ENCODE data around the gene CDH13.

CDH13 gene

DNA sequence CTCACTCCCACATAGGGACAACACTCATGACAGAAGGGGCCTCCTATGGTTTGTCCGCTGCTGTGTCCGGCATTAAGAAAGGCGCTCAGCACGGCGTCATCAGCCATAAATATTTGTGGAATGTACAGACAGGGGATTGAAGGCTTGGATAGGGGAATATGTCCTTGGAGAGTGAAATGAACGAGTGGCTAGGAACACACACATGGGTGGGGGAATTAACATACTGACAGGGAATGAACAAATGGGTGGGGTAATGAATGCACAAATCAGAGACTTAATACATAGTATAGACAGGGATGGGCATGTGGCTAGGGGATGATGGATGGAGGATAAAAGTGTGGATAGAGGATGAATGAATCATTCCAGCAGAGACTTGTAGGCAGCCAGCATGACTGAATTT lies 1027.0 kb downstream of the CDH13 start:
- no peak for DNase-seq

DNA sequence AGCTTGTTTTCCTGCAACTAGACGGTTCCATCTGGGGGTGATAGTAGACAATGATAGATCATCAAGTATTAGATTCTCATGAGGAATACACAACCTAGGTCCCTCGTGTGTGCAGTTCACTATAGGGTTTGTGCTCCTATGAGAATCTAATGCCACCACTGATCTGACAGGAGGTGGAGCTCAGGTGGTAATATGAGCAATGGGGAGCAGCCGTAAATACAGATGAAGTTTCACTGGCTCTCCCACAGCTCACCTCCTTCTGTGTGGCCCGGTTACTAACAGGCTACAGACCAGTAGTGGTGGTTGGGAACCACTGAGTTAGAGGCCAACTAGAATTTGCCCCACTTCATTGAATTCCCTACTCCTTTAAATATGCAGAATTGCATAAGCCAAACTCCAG lies 1033.5 kb downstream of the CDH13 start:
- no peak for DNase-seq

DNA sequence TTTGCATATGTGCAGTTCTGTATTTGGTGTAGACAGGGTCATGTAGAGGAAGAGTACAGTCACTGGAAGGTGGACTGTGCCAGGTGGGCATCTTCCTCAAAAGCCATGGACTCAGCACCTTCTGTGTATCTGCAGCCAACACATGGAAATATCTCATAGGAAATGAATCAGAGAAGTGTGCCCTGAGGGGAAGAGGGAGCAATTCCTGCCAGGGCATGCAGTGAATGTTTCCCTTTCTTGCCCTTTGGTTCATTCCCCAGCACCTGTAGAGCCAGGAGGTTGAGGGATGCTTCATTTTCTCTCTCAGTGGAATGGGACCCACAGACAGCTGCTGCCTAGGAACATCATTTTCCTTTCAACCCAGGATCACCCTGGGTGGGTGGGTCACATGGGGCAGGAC lies 1034.9 kb downstream of the CDH13 start:
- no peak for DNase-seq

DNA sequence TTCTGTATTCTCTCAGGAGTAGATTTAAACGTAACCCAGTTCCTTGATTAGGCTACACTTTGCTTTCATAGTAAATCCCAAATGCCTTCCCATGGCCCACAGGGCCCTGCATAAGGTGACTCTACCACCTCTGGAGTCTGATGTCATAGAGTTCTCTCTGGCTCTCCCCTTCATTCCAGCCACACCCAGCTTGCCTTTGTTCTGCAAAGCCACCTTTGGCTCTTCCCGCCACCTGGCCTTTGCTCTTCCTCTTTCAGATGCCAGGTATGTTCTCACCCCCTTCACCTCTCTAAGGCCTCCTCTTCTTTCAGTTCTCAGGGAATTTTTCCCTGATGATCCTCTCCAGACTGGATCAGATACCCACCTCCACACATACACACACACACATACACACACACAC lies 1039.7 kb downstream of the CDH13 start:
- DNase-seq, result no peak

DNA sequence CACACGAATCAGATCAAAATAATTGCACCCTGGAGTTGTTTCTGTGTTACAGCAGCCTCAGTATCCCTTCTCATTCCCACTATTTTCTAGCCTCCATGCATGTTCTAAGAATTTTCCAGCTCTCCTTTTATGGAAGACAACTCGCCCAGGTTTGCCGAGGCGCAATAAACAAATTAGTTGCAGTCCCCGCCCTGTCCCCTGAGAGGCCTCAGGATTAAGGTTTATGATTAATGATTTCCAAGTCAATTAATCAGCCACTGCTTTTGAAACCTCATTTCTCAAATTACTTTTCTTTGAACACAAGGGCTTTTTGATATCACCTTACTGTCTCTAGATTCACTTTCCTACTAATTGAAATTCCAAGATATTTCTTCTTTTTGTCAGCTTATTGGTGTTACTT lies 1042.7 kb downstream of the CDH13 start:
- DNase-seq, result no peak

DNA sequence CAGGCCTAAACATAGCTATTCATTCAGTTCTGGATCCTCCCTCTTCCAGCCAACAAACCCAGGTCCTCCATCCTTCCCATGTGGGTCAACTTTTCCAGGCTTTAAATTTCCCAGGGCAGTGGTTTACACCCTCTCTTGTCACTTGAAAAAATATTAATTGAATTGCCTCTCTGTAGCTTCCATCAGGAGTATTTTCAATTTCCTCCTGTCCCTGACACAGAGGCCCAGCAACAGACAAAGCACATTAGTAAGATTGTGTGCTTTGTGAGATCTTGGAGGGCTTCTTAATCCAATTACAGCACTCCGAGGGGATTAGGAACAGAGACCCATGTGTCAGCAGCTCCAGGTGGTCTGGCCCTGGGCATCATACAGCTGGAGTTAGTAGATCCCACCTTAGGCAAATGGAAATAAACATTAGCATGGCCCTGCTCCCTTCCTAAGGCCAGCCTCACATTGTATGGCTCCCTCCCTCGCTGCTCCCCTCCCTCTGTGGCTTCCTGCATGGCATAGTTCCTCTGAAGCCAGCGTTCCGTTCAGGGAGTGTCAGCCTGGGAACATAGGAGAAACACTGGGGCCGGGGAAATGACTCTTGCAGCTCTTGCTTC lies 1048.3 kb downstream of the CDH13 start:
- DNase-seq, result peak; percentile 99

DNA sequence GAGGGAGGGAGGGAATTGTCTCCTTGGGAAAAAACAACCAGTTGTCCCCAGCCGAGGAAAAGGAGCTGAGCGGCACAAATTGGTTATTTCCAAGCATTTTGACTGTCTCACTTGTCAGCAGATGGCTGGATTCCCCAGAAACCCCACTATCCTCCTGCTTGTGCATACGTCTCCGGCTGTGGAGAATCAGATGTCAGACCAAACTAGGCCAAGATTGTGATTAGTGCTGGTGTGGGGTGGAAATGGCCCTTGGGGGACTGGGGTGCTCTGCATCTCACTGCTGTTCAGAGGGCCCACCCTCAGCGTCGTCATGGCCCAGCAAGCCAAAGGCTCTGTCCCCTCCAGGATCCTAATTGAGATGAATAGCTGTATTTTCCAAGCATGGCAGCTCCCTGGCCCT lies 1049.3 kb downstream of the CDH13 start:
- peak; percentile 4 for DNase-seq

DNA sequence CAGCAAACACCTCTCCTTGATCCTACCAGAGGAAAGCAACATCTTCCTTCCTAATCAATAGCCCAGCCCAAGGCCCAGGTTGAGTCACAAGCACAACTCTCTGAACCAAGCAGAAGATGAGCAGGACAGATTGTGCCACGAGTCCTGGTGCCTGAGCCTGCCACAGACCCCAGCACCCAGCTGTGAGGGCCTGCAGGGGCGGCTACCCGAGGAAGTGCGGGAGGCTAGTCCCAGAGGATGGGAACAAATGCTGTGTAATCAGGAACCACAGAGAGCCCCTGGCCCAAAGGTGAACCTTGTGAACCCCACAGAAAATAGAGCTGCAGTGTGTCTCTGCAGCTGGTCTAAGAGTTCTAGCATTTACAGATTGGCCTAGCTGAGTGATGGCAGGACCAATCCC lies 1054.2 kb downstream of the CDH13 start:
- DNase-seq, result no peak

DNA sequence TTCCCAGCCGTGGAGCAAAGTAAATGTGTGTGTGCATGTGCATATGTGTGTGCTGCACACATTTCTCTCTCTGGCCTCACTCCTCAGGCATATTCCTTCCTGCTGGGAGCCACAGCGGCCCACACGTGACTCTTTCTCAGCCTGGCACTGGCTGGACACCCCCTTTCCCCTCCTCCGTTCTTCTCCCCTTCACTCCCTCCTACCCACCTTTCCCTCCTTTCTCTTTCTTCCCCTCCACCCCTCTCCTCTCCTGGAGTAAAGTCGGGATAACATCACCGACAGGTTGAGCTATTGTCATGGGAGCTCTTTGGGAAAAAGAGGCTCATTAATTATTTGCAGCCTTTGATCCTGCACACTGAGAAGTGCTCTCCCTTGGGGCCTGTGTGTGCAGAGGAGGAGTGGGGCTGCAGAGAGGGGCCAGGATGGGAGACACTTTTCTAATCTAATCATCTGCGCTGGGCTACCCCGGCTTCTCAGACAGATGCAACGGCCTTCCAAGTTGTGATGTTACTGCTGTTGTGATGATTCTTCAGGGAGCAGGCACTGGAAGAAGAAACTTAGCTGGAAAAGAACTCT lies 1054.7 kb downstream of the CDH13 start:
- peak; percentile 43 for DNase-seq

DNA sequence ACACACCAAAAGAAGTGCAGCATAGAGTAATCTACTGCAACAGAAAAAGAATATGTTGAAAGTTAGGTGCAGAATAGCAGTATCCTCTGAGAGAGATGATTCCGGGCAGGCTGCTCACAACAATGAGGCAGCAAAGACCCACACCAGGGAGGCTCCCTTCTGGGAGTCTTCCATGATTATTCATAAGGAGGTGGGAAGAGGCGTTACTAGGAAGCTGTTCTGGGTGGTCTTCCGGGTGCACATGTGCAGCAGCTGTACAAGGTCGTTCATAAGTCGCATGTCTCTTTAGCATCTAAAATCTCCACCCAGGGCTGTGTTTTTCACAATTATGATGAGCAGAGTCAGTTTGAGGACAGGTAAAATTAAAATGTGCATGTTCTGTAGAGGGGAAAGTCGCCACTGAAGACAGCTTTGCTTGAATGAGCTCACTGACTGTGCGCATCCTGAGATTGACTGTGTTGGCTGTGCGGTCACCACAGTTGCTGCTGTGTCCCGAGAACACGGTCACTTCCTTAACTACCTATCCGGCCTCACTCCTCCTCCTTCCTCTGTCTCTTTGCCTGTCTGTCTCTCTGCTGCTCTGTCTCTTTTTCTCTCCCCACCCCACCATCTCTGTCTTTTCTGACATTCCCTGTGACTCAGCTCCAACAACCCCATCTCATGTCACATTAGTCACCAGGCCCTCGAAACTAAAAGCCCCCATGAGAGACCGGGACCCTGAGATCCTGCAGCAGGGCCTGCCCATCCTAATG lies 1055.5 kb downstream of the CDH13 start:
- DNase-seq, result no peak

DNA sequence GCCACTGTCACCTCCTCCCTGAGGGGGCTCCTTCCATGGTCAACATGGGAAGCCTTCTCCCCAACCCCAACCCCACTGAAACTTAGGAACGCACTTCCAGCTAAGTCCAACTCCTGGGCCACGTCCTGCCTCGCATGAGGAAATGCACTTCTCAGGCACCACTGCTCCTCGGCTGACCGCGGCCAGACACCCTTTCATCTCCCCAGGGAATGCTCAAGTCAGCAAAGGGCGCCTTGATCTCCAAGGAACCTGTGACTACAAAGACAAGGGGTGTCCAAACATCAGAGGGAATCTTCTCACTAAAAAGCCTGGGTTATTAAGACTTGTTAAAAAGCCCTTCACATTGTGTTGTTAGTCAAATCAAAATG lies 1056.1 kb downstream of the CDH13 start:
- no peak for DNase-seq

DNA sequence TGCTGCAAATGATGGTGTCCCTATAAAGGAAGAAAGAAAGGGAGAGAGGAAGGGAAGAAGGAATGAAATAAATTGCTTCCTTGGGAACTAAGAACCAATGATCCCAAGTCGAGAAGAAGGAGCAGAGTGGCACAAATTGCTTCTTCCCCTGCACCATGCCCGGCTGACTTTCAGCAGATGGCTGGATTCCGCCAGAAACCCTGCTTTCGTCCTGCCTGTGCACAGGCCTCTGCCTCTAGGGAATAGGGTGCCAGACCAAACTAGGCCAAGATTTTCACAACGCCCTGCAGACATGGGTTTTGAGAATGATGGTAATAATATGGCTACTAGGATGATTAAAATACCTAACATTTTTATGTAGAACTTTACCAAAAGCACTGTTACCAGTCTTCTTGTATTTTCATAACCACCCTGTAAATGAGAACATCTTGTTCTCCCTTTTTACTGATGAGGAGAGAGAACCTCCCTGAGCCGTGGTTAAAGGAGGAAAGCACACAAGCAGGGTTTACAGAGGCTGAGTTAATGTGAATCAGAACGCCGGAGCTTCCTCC lies 1058.9 kb downstream of the CDH13 start:
- DNase-seq, result no peak

DNA sequence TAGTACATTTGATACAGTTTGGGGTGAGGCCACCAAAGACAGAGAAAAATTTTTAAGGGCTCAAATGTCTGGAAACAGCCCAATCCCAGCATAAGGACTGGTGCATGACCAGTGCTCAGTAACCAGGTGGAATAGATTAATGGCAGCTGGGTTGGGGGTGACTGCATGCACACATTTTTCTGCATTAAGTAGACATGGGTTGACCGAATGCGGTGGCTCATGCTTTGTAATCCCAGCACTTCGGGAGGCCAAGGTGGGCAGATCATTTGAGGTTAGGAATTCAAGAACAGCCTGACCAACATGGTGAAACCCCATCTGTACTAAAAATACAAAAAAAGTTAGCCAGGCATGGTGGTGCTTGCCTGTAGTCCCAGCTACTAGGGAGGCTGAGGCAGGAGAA lies 1060.0 kb downstream of the CDH13 start:
- no peak for DNase-seq

DNA sequence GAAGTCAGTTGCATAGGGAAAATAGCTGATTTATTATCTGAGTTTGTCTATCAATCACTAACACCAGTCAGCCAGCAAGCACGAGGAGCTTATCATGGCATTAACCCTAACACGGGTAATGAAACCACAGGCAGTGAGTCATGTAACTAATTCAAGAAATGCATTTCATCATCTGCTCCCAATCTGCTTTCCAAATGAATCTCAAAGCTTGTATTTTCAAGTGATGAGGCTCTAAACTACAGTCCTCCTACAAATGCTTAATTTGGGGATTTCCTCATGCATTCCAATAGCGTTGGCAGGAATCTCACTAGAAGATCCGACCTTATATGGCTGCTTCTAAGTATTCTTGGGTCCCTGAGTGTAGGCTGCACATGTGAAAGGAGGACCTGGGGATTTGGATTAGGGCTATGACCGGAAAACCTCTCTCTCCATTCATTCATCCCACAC lies 1062.6 kb downstream of the CDH13 start:
- no peak for DNase-seq

DNA sequence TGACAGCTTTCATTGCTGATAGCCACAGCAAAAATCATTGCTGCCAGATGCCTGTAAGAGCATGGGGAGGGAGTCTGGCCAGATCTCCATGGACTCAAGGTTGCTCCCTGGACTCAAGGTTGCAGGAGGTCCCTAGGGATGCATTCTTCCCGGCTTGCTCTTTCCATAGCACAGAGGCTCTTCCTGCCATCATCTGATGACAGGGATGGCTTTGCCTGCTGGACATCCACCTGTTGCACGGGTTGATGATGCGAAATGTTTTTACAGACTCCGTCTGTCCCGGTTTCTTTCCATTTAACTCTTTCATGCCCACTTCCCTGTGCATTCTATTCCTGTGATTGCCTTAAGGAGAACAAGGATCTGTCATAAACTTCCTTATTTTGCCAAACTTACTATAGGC lies 1065.5 kb downstream of the CDH13 start:
- no peak for DNase-seq

DNA sequence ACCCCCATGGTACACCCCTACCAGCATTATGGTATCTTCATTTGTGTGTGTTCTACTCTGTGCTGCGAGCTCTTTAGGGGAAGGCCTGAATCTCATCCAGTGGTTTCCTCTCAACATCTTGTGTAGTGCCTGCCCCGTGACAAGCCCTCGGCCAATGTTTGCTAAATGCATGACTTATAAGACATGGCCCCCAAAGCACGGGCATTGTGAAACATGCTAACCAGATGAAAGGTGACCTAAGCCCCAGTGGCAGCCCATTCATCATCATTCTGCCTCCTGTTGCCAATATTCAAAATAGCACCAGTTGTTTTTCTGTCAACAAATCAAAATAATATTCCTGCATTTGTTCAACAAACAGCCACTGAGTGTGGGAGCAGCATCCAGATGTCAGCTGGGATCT lies 1072.2 kb downstream of the CDH13 start:
- DNase-seq, result no peak

DNA sequence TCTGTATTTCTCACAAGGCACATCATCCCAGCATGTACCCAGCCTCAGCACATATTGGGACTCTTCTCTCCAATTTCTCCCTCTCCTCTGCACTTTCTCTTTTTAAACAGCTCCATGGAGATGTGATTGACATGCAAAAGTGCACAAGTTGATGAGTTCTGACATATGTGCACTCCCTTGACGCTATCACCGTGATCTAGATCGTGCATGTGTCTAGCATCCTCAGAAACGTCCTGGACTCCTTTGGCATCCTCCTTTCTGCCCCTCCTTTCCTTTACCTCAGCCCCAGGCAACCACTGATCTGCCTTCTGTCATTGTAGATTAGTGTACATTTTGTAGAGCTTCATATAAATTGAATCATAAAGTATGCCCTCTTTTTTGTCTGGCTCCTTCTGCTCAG lies 1073.0 kb downstream of the CDH13 start:
- no peak for DNase-seq

DNA sequence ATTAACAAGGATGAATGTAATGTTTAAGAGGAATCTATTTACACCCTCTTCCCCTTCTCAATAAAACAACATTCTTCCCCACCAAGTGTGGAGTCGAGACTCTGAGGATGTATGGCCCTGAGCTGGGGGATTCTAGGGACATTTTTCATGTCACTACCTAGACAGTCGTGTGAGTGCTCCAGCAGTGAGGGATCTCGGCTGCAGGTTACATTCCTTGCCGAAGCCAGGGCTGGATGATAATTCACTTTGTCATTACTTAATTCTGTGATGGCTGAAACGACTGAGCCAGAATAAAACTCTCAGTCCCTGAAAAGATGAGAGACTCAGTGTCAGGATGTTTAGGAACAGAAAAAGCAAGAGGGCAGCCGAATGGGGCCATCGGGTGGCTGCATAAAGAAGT lies 1074.1 kb downstream of the CDH13 start:
- DNase-seq, result no peak

DNA sequence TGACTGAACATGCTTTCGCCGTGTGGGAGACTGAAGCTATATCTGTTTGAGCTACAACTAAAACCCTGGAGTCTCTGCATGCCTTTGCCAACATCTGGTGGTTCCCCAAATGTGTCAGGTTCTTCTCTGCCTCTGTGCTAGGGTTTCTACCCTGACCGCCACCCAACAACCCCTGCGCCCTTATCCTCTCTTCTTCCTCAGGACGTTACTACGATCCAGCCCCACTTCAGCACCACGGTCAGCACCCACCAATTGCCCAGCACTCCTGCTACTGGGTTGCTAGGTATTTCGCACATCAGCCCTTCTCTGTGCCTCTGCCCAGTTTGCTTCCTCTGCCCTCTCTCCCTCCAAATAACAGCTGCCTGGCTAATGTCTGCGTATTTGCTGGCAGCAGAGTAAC lies 1074.7 kb downstream of the CDH13 start:
- no peak for DNase-seq

DNA sequence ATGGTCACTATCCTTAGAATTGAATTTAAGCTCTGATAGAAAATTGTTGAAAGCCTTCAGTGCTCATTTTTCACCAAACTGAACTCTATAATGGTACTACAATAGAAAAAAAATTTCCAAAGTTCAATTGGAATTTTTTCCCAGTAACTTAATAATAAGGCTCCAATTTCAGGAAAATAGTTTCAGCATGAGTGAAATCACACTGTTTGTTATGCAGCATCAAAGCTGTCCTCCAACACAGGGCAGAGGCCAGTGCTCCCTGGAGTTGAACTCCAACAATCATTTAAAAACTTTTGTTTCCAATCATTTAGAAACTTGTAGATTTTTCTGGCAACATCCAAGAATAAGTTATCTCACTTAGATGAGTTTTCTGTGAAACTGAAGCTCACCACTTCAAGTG lies 1077.9 kb downstream of the CDH13 start:
- DNase-seq, result no peak

DNA sequence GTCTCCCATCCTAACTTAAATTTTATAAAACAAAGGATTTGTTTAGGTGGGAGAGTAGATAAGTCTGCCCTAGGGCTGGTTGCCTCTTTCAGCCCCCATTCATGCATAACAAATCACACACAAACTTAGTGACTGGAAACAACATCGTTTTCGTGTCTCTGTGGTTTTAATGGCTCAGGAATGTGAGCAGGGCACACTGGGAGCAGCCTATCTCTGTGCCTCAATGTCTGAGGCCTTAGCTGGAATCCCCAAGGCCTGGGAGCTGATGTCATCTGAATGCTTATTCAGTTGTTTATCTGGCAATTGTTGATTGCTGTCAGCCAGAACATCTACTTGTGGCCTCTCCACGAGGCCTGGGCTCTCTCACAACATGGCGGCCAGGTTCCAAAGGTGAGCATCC lies 1079.1 kb downstream of the CDH13 start:
- no peak for DNase-seq

DNA sequence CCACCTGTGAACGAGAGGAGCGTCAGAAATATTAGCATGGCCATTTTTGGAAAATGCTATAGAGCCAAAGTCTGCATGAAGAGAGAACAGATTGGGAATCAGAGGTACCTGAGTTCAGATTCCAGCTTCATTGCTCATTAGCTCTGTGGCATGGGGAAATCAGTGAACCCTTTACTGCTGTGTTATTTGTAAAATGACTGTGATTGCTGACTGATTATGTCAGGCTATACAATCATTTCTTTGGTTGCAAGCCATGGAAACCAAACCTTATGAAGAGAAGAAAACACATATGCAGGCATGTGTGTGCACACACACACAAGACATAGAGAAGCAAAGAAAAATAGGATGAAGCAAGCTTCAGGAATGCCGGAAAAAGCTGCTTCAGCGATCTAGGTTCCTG lies 1079.6 kb downstream of the CDH13 start:
- DNase-seq, result no peak

DNA sequence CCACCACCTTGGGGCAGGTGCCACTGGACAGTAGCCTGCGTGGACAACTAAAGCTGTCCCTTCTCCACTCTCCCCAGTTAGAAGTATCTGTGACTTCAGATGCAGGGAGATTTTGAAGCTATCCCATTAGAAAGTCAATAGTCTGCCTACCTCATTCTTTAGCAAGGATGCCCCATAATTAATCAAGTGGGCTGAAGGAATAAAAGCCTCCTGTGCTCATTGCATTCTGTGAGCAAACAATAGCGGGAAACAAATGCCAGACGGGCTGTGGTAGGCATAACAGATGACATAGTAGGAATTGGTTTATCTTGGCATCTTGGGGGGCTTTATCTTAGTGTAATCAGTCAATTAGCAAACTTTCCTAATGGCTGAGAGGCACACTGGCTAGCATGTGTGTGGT lies 1084.3 kb downstream of the CDH13 start:
- DNase-seq, result no peak

DNA sequence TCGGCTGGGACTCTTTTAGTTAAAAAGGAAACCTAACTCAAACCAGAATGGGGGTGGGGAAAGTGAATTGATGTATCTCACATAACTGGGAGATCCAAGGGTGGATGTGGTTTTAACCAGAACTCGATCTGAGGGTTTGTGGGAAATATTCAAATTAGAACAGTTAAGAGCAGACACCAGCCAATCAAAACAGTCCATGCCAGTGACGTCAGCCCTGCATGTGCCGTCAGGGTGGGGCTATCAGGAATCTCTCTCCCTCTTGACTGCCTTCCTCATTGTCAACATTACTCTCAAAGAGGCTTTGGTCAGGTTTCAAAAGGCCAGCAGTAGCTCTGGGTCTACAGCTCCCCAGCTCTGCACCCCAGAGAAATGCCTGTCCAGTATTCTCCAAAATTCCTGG lies 1086.8 kb downstream of the CDH13 start:
- no peak for DNase-seq
